Ascending aorta (tissue), 2 donors: ENCODE data around the gene NEBL. TPM values are rescaled to one million over a fixed set of nuclear protein-coding genes. Genes with fewer than 3 reads are reported as not detected.

Source experiments
- DNase-seq, 2 donors: peaks; one replicate each; pipeline ENCODE4 v3.0.0-alpha.2; 2019; ENCODE audit warnings: low spot score in 2 of 2
- H3K27ac ChIP-seq, 2 donors: fragments of 200-600 bp; sonication (generic); one replicate each; pipeline ENCODE4 v1.5.1; 2016 to 2017; ENCODE audit warnings: mild to moderate bottlenecking in 1 of 2
- H3K27me3 ChIP-seq: fragments of 200-600 bp; sonication (generic); one replicate; pipeline ENCODE4 v1.5.1; 2017
- H3K36me3 ChIP-seq, 2 donors: fragments of 200-600 bp; sonication (generic); one replicate each; pipeline ENCODE4 v1.5.1; 2016
- H3K4me1 ChIP-seq, 2 donors: fragments of 200-600 bp; sonication (generic); one replicate each; pipeline ENCODE4 v1.5.1; 2016 to 2017; ENCODE audit warnings: mild to moderate bottlenecking in 1 of 2
- H3K4me3 ChIP-seq, 2 donors: fragments of 200-600 bp; sonication (generic); one replicate each; pipeline ENCODE4 v1.5.1; 2016 to 2017; ENCODE audit warnings: mild to moderate bottlenecking in 1 of 2
- H3K9me3 ChIP-seq, 2 donors: fragments of 200-600 bp; sonication (generic); one replicate each; pipeline ENCODE4 v1.5.1; 2016
- intact Hi-C: fragments of 100-400 bp; cut with DNase I; formaldehyde crosslinking; loops from one replicate; pipeline ENCODE4 v1.15.1; 2023
- total RNA-seq: library from RNA; depleted of rRNA; stranded (reverse); fragments of >200 nt; gene quantifications from one replicate; pipeline ENCODE4 v1.1.0, GENCODE V29; 2016
- TF ChIP-seq, protein P1 (sequence below), 3 experiments: fragments of 200-600 bp in 2 of 3; fragments of 450-650 bp in 1 of 3; sonication (generic) in 2 of 3; IDR thresholded peaks; one replicate each; pipeline ENCODE4 v1.5.1; 2016 to 2019; ENCODE audit warnings: antibody characterized with exemption in 3 of 3, mild to moderate bottlenecking in 1 of 3, moderate library complexity in 1 of 3

The NEBL gene
- total RNA-seq, 1 donor from 2014 or later, result 0.21 TPM

DNA sequence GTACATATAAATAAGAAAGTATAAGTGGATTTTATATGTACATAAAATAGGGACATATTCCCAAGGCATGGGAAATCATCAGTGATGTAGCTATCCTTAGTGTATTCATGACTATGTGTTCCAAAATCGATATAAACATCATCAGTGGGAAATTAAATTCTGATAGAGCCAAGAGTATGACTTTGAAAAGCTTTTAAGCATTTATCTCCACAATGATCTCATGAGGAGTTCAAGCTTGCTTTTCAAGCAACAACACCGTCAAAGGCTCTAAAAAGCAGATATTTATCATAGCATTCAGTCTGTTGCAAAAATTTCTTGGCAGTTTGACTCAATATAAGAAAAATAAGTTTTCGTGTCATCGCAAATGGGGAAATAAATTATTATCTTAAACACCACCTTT, 14.5 kb upstream of the NEBL start:
- Histone ChIP-seq H3K4me1 (no peaks in the 10 kb centered on the region), H3K27me3 (no peaks in the 10 kb centered on the region), H3K27ac (no peak overlapping the region), H3K36me3 (no peaks in the 10 kb centered on the region), H3K4me3 (no peak overlapping the region), H3K9me3 (no peaks in the 10 kb centered on the region)
- intact Hi-C loops, result no loop called here
- TF ChIP-seq, protein P1, sequence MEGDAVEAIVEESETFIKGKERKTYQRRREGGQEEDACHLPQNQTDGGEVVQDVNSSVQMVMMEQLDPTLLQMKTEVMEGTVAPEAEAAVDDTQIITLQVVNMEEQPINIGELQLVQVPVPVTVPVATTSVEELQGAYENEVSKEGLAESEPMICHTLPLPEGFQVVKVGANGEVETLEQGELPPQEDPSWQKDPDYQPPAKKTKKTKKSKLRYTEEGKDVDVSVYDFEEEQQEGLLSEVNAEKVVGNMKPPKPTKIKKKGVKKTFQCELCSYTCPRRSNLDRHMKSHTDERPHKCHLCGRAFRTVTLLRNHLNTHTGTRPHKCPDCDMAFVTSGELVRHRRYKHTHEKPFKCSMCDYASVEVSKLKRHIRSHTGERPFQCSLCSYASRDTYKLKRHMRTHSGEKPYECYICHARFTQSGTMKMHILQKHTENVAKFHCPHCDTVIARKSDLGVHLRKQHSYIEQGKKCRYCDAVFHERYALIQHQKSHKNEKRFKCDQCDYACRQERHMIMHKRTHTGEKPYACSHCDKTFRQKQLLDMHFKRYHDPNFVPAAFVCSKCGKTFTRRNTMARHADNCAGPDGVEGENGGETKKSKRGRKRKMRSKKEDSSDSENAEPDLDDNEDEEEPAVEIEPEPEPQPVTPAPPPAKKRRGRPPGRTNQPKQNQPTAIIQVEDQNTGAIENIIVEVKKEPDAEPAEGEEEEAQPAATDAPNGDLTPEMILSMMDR (IDR thresholded peaks at IDR 0.05), result no peak
- DNase-seq, result no peak

DNA sequence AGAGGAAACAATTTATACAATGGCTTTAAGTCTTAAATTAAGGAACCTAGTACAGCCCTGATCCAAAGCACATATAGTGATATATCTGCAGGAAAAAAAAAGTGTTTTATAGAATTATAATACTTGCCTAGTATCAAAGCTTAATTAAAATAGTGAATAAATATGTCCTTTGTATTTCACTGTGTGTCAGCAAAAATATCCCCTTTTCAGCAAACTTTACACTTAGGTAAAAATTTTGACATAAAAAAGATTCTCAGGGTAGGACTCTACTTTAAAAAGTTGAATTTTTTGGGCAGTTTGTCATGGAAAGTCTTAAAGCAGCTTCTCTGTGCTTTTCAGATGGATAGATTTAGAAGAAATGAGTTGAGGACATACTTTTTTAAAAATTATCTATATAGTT, 12.7 kb upstream of the NEBL start:
- Histone ChIP-seq H3K27ac (no peak overlapping the region), H3K4me1 (no peaks in the 10 kb centered on the region), H3K27me3 (no peaks in the 10 kb centered on the region), H3K9me3 (no peaks in the 10 kb centered on the region), H3K36me3 (no peaks in the 10 kb centered on the region), H3K4me3 (no peak overlapping the region)
- no peak for DNase-seq
- intact Hi-C loops, result no loop called here
- TF ChIP-seq, protein P1 (IDR thresholded peaks at IDR 0.05), result no peak

DNA sequence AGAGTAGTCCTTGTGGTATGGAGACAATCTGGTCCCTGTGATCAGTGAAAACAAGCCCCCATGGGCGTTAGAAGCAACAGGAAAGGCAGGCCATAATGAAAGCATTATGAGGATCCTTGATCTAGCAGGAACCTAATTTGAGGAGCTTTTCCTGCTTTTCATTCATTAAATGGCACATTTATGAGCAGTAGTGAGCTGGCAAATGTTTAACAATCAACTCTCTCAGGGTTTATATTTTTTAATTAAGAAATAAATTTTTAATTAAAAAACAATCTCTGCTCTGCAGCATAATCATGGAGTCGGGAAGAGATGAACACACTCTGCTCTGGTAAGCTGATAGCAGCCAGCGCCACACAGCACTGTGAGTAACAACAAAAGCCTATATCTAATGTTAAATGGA, 11.3 kb upstream of the NEBL start:
- no peak overlapping the region for H3K27ac ChIP-seq
- no peaks in the 10 kb centered on the region for H3K36me3 ChIP-seq
- H3K4me1 ChIP-seq, result no peaks in the 10 kb centered on the region
- H3K9me3 ChIP-seq, result no peaks in the 10 kb centered on the region
- H3K4me3 ChIP-seq, result no peak overlapping the region
- intact Hi-C loops, result no loop called here
- no peaks in the 10 kb centered on the region for H3K27me3 ChIP-seq
- no peak for DNase-seq
- TF ChIP-seq, protein P1 (IDR thresholded peaks at IDR 0.05), result no peak

- Histone ChIP-seq H3K9me3 (no peaks in the 10 kb centered on the region), H3K36me3 (no peaks in the 10 kb centered on the region), H3K27me3 (no peaks in the 10 kb centered on the region), H3K4me3 (no peak overlapping the region), H3K27ac (no peak overlapping the region), H3K4me1 (no peaks in the 10 kb centered on the region)
- TF ChIP-seq, protein P1 (IDR thresholded peaks at IDR 0.05), result no peak
- intact Hi-C loops, result no loop called here
- DNase-seq, result no peak
Observed at GRCh38 chr10:20903635-20904390, 6.7 kb upstream of the NEBL start.

GRCh38 chr10:20901110-20901509, 4.0 kb upstream of the NEBL start:
- Histone ChIP-seq H3K9me3 (no peaks in the 10 kb centered on the region), H3K4me1 (no peaks in the 10 kb centered on the region), H3K27me3 (no peaks in the 10 kb centered on the region), H3K27ac (no peak overlapping the region), H3K36me3 (no peaks in the 10 kb centered on the region), H3K4me3 (no peak overlapping the region)
- TF ChIP-seq, protein P1 (IDR thresholded peaks at IDR 0.05), result no peak
- DNase-seq, result no peak
- intact Hi-C loops, result no loop called here
